Activated naive CD8-positive, alpha-beta T cell treated with anti-CD3 and anti-CD28 coated beads, Interleukin-2, amount 50 U/mL, for 24 hours (primary cell): ENCODE measurements around the gene IFIT1B.

Experiments used
- ATAC-seq: fragments of 150-1000 bp; cut with Tn5 transposase; one replicate; pipeline ENCODE4 v1.10.0; 2021
- DNase-seq: peaks from one replicate; pipeline ENCODE4 v3.0.0; 2021
- H3K27ac Mint-ChIP-seq: one replicate; pipeline ENCODE4 v1.8.0; 2021; ENCODE audit warnings: mild to moderate bottlenecking, mixed read lengths
- H3K27me3 Mint-ChIP-seq: one replicate; pipeline ENCODE4 v1.8.0; 2021; ENCODE audit warnings: mixed read lengths
- H3K36me3 Mint-ChIP-seq: one replicate; pipeline ENCODE4 v1.8.0; 2021; ENCODE audit warnings: low read depth, mixed read lengths
- H3K4me1 Mint-ChIP-seq: one replicate; pipeline ENCODE4 v1.8.0; 2021; ENCODE audit warnings: mixed read lengths
- H3K4me3 Mint-ChIP-seq: one replicate; pipeline ENCODE4 v1.8.0; 2021; ENCODE audit warnings: mild to moderate bottlenecking, moderate library complexity, mixed read lengths
- H3K9me3 Mint-ChIP-seq: one replicate; pipeline ENCODE4 v1.8.0; 2021; ENCODE audit warnings: mixed read lengths

IFIT1B gene

DNA sequence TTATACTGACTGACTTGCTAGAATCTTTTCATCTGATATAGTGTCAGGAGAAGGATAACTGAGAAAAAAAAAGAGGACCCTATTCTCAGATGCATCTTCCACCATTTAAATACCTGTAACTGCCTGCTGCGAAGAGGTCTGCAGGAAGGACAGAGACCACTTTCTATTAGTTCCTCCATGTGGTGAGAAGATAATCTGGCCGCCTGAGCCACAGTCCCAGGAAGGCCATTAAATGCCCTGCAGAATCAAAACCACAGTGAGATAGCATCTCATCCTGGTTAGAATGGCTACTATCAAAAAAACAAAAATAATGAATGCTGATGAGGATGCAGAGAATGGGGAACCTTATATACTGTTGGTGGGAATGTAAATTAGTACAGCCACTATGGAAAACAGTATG, 19.9 kb upstream of the IFIT1B start:
- ATAC-seq, result no peak
- no peak for DNase-seq
- no peaks in the 10 kb centered on the region for H3K4me1 Mint-ChIP-seq
- peaks cover 8% of the 10 kb centered on the region for H3K27me3 Mint-ChIP-seq
- no peak overlapping the region for H3K27ac Mint-ChIP-seq
- no peaks in the 10 kb centered on the region for H3K36me3 Mint-ChIP-seq
- H3K9me3 Mint-ChIP-seq, result peaks cover 5% of the 10 kb centered on the region
- H3K4me3 Mint-ChIP-seq, result no peak overlapping the region

GRCh38 chr10:89360157-89360556, 17.7 kb upstream of the IFIT1B start:
- no peak overlapping the region for H3K4me3 Mint-ChIP-seq
- H3K36me3 Mint-ChIP-seq, result no peaks in the 10 kb centered on the region
- peaks cover 4% of the 10 kb centered on the region for H3K27me3 Mint-ChIP-seq
- DNase-seq (no peak), ATAC-seq (no peak)
- peaks cover 10% of the 10 kb centered on the region for H3K4me1 Mint-ChIP-seq
- no peaks in the 10 kb centered on the region for H3K9me3 Mint-ChIP-seq
- no peak overlapping the region for H3K27ac Mint-ChIP-seq

DNA sequence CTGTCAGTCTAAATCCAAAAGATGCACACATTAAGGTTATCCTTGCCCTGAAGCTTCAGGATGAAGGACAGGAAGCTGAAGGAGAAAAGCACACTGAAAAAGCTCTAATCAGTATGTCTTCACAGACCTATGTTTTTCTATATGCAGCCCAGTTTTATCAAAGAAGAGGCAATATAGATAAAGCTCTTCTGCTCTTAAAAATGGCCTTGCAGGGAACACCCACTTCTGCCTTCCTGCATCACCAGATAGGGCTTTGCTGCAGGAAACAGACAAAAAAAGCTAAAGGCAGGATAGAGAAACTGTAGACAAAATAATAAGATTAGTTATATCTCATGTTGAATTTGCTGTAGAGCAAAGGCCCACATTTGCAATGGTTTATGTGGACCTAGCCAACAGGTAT, 14.9 kb upstream of the IFIT1B start:
- no peak for ATAC-seq
- Mint-ChIP-seq H3K4me3 (no peak overlapping the region), H3K4me1 (peaks cover 16% of the 10 kb centered on the region), H3K36me3 (peaks cover 2% of the 10 kb centered on the region), H3K27me3 (peaks cover 4% of the 10 kb centered on the region), H3K9me3 (no peaks in the 10 kb centered on the region), H3K27ac (no peak overlapping the region)
- no peak for DNase-seq

DNA sequence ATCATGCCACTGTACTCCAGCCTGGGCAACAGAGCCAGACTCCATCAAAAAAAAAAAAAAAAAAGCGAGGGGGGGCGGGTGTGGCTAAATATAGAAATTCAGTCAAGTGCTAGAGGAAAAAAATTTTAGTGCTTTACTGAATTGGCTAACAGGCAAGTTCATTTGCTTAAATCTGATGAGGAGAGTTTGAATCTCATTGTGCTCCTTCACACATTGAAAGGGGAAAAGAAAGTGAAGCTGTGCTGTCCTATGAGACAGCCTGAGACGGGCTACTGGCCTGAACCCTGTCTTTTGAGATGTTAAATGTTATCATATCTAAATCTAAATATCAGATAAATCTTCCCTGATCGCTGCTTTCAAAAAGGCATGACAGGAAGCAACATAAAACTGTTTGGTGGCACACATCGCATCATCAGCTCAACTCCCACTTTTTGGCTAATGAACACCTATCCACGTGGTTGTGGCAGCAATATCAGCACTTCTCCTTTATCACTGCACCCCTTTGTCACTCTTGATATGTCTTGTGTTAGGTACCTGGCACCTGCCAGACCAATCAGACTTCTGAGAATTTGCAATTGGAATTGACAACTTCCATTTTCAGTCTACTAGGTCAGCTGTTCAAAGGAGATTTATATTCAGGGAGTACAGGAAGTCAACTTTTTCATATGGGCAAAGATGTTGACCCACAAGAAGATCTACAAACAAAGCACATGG, 14.0 kb upstream of the IFIT1B start:
- Mint-ChIP-seq H3K27me3 (peaks cover 4% of the 10 kb centered on the region), H3K4me3 (no peak overlapping the region), H3K36me3 (peaks cover 2% of the 10 kb centered on the region), H3K4me1 (peaks cover 16% of the 10 kb centered on the region), H3K27ac (no peak overlapping the region), H3K9me3 (no peaks in the 10 kb centered on the region)
- DNase-seq, result no peak
- no peak for ATAC-seq

DNA sequence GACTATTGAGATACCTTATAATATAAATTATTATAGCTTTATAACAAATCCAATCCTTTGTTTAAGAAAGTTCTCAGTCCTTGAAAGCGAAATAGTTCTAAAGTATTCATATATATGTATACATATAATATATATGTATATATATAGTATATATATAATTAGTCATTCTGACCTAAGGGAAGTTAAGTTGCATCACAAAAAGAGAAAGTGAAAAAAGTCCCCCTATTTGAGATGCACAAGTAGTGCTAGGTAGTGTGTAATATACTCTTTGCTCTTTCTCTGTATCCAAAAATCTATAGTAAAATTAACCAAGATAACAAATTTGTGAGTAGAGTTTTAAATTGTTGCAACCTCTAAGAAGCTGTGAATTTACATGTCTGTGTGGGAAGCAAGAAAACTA, 13.3 kb upstream of the IFIT1B start:
- ATAC-seq (no peak), DNase-seq (no peak)
- Mint-ChIP-seq H3K27ac (no peak overlapping the region), H3K9me3 (no peaks in the 10 kb centered on the region), H3K4me1 (peaks cover 16% of the 10 kb centered on the region), H3K4me3 (no peak overlapping the region), H3K27me3 (peaks cover 4% of the 10 kb centered on the region), H3K36me3 (peaks cover 2% of the 10 kb centered on the region)

DNA sequence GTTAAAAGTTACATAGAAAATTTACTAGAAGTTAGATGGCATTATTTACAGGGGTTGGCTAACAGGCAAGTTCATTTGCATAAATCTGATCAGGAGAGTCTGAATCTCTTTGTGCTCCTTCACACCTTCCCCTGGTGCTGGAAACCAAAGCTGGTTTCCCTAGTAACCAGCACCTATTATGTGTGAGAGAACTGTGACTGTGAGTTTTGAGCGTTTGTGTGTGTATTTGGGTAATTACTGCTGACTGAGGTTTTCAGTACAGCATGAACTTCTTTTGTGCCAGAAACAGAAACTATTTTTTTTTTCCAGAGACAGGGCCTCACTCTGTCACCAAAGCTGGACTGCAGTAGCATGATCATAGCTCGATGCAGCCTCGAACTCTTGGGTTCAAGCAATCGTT, 10.3 kb upstream of the IFIT1B start:
- H3K4me3 Mint-ChIP-seq, result no peak overlapping the region
- H3K4me1 Mint-ChIP-seq, result peaks cover 16% of the 10 kb centered on the region
- ATAC-seq (peak; percentile 49), DNase-seq (no peak)
- H3K27me3 Mint-ChIP-seq, result peaks cover 2% of the 10 kb centered on the region
- no peaks in the 10 kb centered on the region for H3K9me3 Mint-ChIP-seq
- H3K27ac Mint-ChIP-seq, result no peak overlapping the region
- peaks cover 2% of the 10 kb centered on the region for H3K36me3 Mint-ChIP-seq

GRCh38 chr10:89368129-89368528, 9.7 kb upstream of the IFIT1B start:
- Mint-ChIP-seq H3K36me3 (peaks cover 2% of the 10 kb centered on the region), H3K27ac (no peak overlapping the region), H3K9me3 (no peaks in the 10 kb centered on the region), H3K4me3 (no peak overlapping the region), H3K4me1 (peaks cover 16% of the 10 kb centered on the region), H3K27me3 (peaks cover 2% of the 10 kb centered on the region)
- DNase-seq (no peak), ATAC-seq (no peak)

DNA sequence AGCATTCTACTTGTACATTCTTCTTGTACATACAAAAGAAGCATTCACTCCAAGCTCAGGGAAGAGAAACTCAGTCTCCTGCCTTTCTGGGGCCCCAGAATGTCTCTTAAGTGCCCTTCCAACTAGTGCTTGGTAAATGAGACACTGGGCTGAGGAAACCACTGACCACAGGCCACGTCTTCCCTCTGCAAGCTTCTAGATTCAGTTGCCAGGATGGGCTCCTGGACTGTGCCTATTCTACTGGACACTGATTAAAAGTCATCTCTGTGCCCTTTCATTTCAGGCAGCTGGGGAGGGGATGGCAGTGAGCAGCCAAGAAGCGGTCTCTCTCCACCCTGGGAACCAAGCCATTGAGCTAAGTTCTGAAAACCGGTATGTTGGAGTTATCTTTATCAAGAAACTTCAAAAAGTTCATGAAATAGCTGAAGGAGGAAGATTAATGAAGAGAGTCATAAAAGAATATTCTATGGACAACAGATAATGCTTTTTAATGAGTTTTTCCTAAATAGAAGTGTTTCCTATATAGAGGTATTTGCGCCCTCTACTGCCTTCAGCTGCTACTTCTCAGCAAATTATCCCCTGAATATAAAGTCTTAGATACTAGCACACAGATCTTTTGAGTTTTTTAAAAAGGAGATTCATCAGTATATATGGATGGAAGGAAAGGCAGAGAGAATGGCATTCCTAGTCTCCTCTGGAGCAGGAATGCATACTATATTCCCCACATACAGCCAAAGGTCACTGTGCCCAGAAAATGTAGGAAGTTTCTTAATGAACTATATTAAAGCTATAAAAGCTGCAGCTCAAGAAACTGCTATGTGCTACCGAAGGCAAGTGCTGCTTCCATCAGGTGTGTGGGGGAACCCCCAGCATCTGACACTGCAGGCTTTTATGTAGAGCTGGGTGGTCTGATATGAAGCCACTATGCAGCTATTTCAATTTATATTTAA, 8.4 kb upstream of the IFIT1B start:
- H3K9me3 Mint-ChIP-seq, result no peaks in the 10 kb centered on the region
- no peak overlapping the region for H3K4me3 Mint-ChIP-seq
- peaks cover 2% of the 10 kb centered on the region for H3K36me3 Mint-ChIP-seq
- DNase-seq (no peak), ATAC-seq (no peak)
- no peak overlapping the region for H3K27ac Mint-ChIP-seq
- H3K4me1 Mint-ChIP-seq, result peaks cover 12% of the 10 kb centered on the region
- peaks cover 2% of the 10 kb centered on the region for H3K27me3 Mint-ChIP-seq

DNA sequence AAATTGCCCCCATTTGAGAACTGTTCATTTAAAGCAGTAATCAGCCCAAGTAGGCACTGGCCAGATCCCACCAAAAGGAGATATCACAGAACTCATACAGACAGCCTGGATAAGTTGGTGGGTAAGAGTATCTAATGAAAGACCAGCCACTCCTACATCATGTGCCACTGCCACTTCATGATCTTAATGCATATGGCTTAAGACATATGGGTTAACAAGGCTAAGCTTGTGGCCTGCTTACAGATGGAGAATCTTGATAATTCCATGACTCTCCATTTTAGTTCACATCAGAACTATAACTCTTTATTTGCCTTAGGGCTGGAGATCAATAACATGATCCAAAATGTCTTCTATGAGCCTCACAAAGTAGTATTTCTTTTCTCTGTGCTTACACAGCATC, 6.8 kb upstream of the IFIT1B start:
- no peaks in the 10 kb centered on the region for H3K9me3 Mint-ChIP-seq
- peaks cover under 1% of the 10 kb centered on the region for H3K36me3 Mint-ChIP-seq
- no peak overlapping the region for H3K27ac Mint-ChIP-seq
- peaks cover 2% of the 10 kb centered on the region for H3K27me3 Mint-ChIP-seq
- DNase-seq (no peak), ATAC-seq (no peak)
- H3K4me1 Mint-ChIP-seq, result peaks cover 6% of the 10 kb centered on the region
- no peak overlapping the region for H3K4me3 Mint-ChIP-seq

DNA sequence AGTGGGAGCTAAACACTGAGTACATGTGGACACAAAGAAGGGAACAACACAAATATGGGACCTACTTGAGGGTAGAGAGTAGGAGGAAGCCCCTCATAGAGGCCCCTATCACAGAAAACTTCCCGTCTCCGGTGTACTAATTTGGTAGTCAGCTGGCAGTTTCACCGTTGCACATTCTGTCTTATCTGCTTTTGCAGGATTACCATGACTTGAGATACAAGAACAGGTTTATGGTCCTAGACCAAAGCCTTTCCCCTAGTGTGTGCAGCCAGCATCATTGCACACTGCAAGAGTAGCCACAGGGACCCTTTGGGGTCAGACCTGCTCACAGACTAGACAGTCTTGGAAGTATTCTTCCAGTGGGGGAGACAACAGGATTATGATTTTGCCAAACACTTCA, 5.9 kb upstream of the IFIT1B start:
- peaks cover 2% of the 10 kb centered on the region for H3K27me3 Mint-ChIP-seq
- DNase-seq (no peak), ATAC-seq (no peak)
- no peaks in the 10 kb centered on the region for H3K9me3 Mint-ChIP-seq
- no peaks in the 10 kb centered on the region for H3K36me3 Mint-ChIP-seq
- H3K4me1 Mint-ChIP-seq, result peaks cover 6% of the 10 kb centered on the region
- no peak overlapping the region for H3K4me3 Mint-ChIP-seq
- no peak overlapping the region for H3K27ac Mint-ChIP-seq

- H3K27me3 Mint-ChIP-seq, result peaks cover 2% of the 10 kb centered on the region
- no peak for ATAC-seq
- no peaks in the 10 kb centered on the region for H3K9me3 Mint-ChIP-seq
Measured at GRCh38 chr10:89373916-89374711, 3.7 kb upstream of the IFIT1B start.

GRCh38 chr10:89374713-89375141, 3.1 kb upstream of the IFIT1B start:
- no peaks in the 10 kb centered on the region for H3K4me1 Mint-ChIP-seq
- DNase-seq (no peak), ATAC-seq (no peak)
- H3K27me3 Mint-ChIP-seq, result no peaks in the 10 kb centered on the region
- H3K36me3 Mint-ChIP-seq, result no peaks in the 10 kb centered on the region
- no peak overlapping the region for H3K27ac Mint-ChIP-seq
- no peak overlapping the region for H3K4me3 Mint-ChIP-seq
- H3K9me3 Mint-ChIP-seq, result no peaks in the 10 kb centered on the region

More at GRCh38 chr10:89373916-89374711, 3.7 kb upstream of the IFIT1B start:
- DNase-seq, result no peak
- Mint-ChIP-seq H3K4me3 (no peak overlapping the region), H3K4me1 (no peaks in the 10 kb centered on the region), H3K36me3 (no peaks in the 10 kb centered on the region), H3K27ac (no peak overlapping the region)

GRCh38 chr10:89379103-89379502, 1.2 kb downstream of the IFIT1B start:
- H3K36me3 Mint-ChIP-seq, result no peaks in the 10 kb centered on the region
- no peaks in the 10 kb centered on the region for H3K9me3 Mint-ChIP-seq
- no peaks in the 10 kb centered on the region for H3K27me3 Mint-ChIP-seq
- H3K27ac Mint-ChIP-seq, result no peak overlapping the region
- DNase-seq, result no peak
- H3K4me1 Mint-ChIP-seq, result peaks cover 3% of the 10 kb centered on the region
- no peak overlapping the region for H3K4me3 Mint-ChIP-seq
- no peak for ATAC-seq

GRCh38 chr10:89382757-89383156, 4.9 kb downstream of the IFIT1B start:
- DNase-seq (no peak), ATAC-seq (no peak)
- H3K9me3 Mint-ChIP-seq, result no peaks in the 10 kb centered on the region
- H3K27me3 Mint-ChIP-seq, result no peaks in the 10 kb centered on the region
- H3K36me3 Mint-ChIP-seq, result no peaks in the 10 kb centered on the region
- peaks cover 3% of the 10 kb centered on the region for H3K4me1 Mint-ChIP-seq
- no peak overlapping the region for H3K27ac Mint-ChIP-seq
- H3K4me3 Mint-ChIP-seq, result no peak overlapping the region
